GM19328 (cell line): ENCODE data around the gene ADAMTS6.
"Not testable (repeated sequence)": the region's sequence is repeated elsewhere in the genome, so short reads cannot be mapped to it uniquely, and the experiment has no call there.

Source experiments
- ATAC-seq: cut with Tn5 transposase; IDR thresholded peaks from one replicate; pipeline ENCODE4 v1.9.1; 2021; ENCODE audit warnings: mild to moderate bottlenecking, moderate library complexity; ENCODE audit not compliant: unreplicated experiment

ADAMTS6 gene

DNA sequence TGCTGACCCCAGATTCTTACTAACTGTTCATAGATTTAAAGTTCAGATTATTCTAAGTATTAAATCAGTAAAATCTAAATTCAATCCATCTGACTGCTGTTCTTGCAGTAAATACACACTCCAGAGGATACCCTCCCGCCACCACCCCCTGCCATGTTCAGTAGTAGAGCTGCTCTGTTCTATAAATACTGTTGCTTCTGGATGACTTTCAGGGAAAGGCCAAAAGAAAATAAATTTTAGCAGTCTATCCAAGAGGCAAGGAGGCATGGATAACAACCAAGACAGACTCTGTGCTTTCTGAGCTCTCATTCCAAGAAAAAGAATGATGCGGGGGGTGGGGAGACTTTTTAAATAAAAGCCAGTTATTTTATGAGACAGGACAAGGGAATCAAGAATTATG lies 115.1 kb downstream of the ADAMTS6 start:
- ATAC-seq: no peak

DNA sequence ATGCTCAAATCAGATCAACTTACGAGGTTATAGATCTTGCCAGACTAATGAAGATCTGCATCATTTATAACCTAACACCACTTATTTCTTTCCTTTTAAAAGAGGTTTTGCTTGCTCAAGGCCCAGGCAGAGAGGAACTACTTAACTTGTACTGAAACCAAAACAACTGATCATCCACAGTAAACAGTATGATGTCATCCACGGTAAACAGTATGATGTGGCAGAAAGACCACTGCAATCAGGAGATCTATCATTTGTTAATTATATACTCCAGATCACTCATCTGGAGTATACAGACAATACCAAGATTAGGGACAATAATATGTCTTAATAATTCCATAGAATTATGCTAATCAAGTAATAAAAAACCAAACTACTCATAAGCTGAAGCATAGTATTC lies 116.8 kb downstream of the ADAMTS6 start:
- no peak for ATAC-seq

DNA sequence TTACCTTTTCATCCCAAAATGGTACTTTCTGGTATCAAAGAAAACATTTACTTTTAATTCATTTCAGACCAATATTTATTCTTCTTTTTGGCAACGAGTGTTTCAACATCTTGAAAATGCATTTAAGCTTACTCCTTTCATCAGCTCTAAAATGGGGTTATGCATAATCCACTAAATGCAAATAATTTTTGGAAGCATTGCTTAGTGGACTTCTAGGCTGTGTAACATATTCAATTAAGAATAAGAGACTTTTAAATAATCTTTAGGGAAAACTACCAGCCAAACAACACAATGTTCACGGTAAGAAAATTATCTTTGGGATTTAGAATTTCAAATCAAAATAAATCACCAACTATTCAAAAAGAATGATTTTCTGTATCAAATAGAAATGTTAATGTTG lies 118.2 kb downstream of the ADAMTS6 start:
- ATAC-seq: no peak

DNA sequence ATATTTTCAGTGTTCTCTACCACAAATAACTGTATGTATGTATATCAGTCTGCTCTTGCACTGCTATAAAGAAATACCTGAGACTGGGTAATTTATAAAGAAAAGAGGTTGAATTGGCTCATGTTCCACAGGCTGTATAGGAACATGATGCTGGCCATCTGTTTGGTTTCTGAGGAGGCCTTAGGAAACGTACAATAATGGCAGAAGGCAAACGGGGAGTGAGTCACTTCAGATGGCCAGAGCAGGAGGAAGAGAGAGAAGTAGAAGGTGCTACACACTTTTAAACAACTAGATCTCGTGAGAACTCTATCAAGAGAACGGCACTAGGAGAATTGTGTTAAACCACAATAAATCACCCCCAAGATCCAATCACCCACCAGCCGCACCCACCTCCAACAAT lies 121.7 kb downstream of the ADAMTS6 start:
- no peak for ATAC-seq

DNA sequence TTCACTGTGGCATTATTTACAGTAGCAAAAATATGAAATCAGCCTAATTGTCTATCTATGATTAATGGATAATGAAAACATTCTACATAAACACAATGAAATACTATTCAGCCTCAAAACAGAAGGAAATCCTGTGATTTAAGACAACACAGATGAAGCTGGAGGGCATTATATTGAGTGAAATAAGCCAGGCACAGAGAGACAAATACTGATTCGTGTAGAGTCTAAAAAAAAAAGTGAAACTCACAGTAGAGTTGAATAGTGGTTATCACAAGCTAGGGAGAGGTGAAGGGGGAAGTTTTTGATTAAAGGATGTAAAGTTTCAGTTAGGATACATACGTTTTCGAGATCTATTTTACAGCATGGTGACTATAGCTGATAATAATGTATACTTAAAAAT lies 122.2 kb downstream of the ADAMTS6 start:
- ATAC-seq: no peak

DNA sequence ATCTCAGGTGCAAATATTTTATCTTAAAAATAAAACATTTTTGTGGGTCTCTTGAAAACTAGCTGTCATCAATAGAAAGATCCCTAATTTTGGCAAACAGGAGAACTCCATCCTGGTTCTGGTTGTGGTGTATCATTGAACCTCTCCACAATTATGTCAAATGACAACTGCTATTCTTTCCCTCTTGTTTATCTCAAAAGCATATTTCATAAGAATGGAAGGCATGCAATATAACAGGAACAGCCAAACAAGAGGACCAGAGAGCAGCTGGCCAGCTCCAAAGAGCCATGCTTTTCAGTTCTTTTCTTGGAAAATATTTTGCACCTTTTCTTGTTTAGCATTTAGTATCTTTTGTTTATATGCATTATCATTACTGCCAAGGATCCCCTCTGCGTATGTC lies 125.4 kb downstream of the ADAMTS6 start:
- no peak for ATAC-seq

DNA sequence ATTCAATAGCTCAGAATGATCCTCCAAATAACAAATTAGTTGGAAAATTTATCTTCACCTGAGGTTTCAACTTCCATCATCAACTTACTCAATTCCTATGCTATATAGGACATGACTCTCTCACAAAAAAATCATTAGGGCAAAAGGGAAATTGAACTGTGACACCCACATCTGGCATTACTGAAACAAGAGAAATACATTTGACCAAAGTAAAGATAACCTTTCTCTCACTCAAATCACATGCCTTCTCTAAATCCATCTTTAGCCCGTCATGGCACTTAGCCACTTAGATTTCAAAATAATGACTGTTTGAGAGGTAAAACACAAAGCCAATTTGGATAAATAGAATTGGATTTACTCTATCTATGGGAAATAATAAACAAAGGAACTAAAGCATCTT lies 126.4 kb downstream of the ADAMTS6 start:
- no peak for ATAC-seq

DNA sequence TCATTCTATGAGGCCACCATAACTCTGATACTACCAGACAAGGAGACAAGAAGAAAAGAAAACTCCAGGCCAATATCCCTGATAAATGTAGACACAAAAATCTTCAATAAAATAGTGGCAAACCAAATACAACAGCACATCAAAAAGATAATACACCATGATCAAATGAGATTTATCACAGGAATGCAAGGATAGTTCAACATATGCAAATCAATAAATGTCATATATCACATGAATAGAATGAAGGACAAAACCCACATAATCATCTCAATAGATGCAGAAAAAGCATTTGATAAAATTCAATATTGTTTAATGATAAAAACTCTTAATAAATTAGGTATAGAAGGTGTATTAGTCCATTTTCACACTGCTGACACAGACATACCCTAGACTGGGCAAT lies 139.9 kb downstream of the ADAMTS6 start:
- no peak for ATAC-seq

DNA sequence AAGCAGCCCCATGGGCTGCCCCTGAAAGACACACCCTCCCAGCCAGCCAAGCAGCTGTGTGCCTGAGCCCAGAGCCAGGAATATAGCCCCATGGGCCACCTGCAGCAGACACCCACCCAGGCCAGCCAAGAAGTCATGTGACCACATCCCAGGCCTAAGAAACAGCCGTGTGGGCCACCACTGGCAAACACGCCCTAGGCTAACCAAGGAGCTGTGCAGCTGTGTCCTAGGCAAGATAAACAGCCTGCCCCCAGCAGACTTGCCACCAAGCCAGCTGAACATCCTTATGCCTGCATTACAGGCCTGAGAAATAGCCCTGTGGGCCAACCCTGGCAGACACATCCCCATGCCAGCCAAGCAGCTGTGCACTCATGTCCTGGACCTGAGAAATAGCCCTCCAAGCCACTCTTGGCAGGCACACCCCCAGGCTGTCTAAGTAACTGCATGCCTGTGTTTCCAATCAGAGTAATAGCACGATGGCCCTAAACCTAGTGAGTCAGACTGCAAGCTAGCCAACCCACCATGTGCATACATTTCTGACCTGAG lies 143.0 kb downstream of the ADAMTS6 start:
- ATAC-seq: no peak

GRCh38 chr5:65334077-65334476 lies 147.6 kb downstream of the ADAMTS6 start:
- ATAC-seq: no peak

DNA sequence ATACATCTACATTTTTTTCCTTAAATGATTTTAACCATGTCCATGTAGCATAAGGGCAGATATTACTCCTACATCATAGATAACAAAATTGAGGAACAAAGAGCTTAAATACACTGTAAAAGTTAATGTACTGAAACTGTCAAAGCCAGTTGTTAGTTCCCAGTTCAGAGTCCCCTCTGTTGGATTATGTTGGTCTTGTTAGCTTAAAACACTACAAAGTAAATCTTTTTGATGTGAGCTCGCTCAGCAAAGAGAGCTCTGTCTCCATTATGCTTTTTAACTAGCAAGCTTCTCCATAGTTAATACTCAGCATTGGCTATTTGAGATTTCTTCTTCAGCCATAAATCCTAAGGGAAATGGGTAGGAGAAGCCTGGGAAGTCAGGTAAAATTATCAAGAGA lies 149.1 kb downstream of the ADAMTS6 start:
- no peak for ATAC-seq

- ATAC-seq: no peak
These were observed 152.5 kb downstream of the ADAMTS6 start for GRCh38 chr5:65329266-65329665.

DNA sequence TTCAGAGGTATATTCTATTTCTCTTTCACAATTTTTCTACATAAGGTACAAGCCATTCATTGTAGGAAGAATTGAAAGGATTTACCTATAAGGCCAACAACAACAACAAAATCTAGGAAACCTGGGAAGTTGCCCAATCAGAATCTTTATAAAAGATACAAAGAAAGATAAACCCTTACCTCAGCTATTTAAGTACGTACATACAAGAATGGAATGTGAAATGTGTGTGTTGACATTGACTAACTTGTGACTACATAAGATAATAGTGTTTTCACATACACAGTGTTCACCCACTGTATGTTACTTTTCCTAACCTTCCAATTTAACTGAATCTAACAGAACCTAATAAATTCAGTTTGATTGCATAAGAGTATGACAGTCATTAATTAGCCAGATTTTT lies 154.1 kb downstream of the ADAMTS6 start:
- no peak for ATAC-seq

DNA sequence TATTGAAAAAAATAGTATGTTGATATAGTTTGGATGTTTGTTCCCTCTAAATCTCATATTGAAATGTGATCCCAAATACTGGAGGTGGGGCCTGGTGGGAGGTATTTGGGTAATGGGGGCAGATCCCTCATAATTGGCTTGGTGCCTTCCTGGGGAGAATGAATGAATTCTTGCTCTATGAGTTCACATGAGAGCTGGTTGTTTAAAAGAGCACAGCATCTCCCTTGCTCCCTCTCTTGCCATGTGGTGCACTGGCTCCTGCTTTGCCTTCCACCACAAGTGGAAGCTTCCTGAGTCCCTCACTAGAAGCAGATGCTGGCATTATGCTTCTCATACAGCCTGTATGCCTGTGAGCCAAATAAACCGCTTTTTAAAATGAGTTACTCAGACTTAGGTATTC lies 154.8 kb downstream of the ADAMTS6 start:
- no peak for ATAC-seq

- no peak for ATAC-seq
These were observed 157.5 kb downstream of the ADAMTS6 start for GRCh38 chr5:65324226-65324625.

- not testable (repeated sequence) for ATAC-seq
These were observed 161.0 kb downstream of the ADAMTS6 start for GRCh38 chr5:65320704-65321103.

DNA sequence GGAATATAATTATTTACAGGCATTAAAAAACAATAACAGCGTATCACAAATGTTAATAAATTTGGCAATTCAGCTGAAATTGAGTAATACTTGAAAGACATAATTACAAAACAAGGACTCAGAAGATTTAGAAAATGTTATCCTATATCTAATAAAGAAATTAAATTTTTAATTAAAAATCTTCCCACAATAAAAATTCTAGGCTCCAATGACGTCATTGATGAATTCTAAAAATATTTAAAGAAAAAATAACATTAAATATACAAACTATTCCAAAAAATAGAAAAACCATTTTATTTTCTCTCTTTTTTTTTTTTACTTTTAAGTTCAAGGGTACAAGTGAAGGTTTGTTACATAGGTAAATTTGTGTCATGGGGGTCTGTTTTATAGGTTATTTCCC lies 161.5 kb downstream of the ADAMTS6 start:
- ATAC-seq: no peak

DNA sequence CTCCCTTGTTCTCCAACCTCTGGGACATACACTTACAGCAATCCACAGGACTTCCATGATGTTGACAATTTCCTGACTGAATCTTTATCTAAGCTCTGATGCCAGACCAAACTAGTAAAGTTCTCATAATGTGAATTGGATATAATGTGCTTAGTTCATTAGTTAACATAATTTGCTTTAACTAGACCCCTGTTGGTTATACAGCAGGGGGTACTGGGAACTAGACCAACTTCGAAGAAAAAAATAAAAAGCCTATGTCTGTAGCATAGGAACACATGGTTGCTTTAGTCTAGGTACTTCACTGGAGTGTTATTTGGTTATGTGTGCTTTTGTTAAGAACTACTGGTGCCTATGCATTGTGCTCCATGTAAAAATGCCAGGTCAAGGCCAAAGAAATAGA lies 173.8 kb downstream of the ADAMTS6 start:
- ATAC-seq: no peak

GRCh38 chr5:65307088-65307487 lies 174.6 kb downstream of the ADAMTS6 start:
- ATAC-seq: no peak

GRCh38 chr5:65305913-65306312 lies 175.8 kb downstream of the ADAMTS6 start:
- ATAC-seq: no peak

DNA sequence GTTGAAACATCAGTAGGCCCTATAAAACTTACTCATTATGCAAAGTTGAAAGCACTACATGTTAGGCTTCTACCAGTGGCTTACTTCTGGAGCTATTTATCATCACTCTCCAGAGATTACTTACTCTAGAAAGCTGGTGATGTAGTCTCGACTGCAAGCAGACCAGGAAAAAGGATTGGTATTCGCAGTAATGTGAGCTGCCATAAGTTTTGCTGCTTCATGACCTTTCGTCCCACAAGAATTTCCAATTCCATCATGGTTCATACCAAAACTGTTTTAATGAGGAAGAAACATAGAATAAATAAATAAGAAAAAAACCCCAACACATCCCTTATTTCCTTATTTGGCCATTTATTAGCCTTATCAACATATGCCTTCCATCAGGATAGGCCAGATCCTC lies 181.9 kb downstream of the ADAMTS6 start:
- ATAC-seq: no peak

DNA sequence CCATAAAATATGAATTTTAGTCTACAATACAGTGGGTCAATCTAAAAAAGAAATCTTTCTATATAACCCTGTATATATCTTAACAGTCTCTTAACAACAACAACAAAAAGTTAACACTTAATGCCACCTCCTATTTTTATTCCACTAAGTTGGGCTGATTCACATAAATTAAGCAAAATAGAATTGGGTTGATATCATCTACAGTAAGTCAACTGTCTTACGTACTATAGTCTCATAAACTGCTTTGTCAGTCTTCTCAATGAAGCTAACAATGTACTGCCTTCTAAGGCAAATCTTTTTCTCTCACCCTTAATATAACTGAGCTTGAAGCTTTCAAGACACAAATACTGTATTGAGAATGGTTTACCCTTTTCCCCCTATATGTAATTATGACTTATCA lies 185.7 kb downstream of the ADAMTS6 start:
- ATAC-seq: no peak

GRCh38 chr5:65292196-65292595 lies 189.5 kb downstream of the ADAMTS6 start:
- no peak for ATAC-seq

- no peak for ATAC-seq
These were observed 191.0 kb downstream of the ADAMTS6 start for GRCh38 chr5:65290677-65291076.
